Calu3 (cell line): ENCODE data around the gene MYO1B. TPM values are rescaled to one million over a fixed set of nuclear protein-coding genes. Genes with fewer than 3 reads are reported as not detected.

Experiments used
- BruUV-seq: library from RNA; stranded (reverse); fragments of 400-500 nt; replicated peaks from 2 replicates; lab custom pipeline; 2021; lab: Mats Ljungman, UMichigan
- CTCF ChIA-PET: fragments of 300-600 bp; sonication (Branson Sonifier 250); formaldehyde crosslinking; loops from one replicate; lab custom pipeline; 2022; ENCODE audit warnings: antibody characterized with exemption; lab: Charles Lee
- DNase-seq: peaks from one replicate; pipeline ENCODE4 v3.0.0; 2022
- H3K27ac Mint-ChIP-seq: one replicate; pipeline ENCODE4 v1.8.0; 2022; ENCODE audit warnings: mixed read lengths; ENCODE audit not compliant: unreplicated experiment
- H3K27me3 Mint-ChIP-seq: one replicate; pipeline ENCODE4 v1.8.0; 2022; ENCODE audit warnings: mixed read lengths; ENCODE audit not compliant: unreplicated experiment
- H3K36me3 Mint-ChIP-seq: one replicate; pipeline ENCODE4 v1.8.0; 2022; ENCODE audit warnings: mild to moderate bottlenecking, moderate library complexity, mixed read lengths; ENCODE audit not compliant: insufficient read depth, unreplicated experiment
- H3K4me1 Mint-ChIP-seq: one replicate; pipeline ENCODE4 v1.8.0; 2022; ENCODE audit warnings: mild to moderate bottlenecking, low read depth, mixed read lengths; ENCODE audit not compliant: unreplicated experiment
- H3K4me3 Mint-ChIP-seq: one replicate; pipeline ENCODE4 v1.8.0; 2022; ENCODE audit warnings: mild to moderate bottlenecking, low read depth, moderate library complexity, mixed read lengths; ENCODE audit not compliant: unreplicated experiment
- H3K9me3 Mint-ChIP-seq: one replicate; pipeline ENCODE4 v1.8.0; 2022; ENCODE audit warnings: low read depth, mixed read lengths; ENCODE audit not compliant: unreplicated experiment
- CTCF ChIP-seq: fragments of 200-600 bp; IDR thresholded peaks from one replicate; pipeline ENCODE4 v1.8.0; 2022; ENCODE audit warnings: antibody characterized with exemption; ENCODE audit not compliant: unreplicated experiment
- intact Hi-C: fragments of 100-400 bp; cut with micrococcal nuclease; formaldehyde crosslinking; loops from one replicate; pipeline ENCODE4 v1.10.0; 2022; ENCODE audit not compliant: unreplicated experiment
- total RNA-seq: library from RNA; stranded (reverse); gene quantifications from 2 replicates; pipeline ENCODE4 v1.2.3, GENCODE V29; 2022

The MYO1B gene
- total RNA-seq, 1 experiment from 2014 or later, result 64.5 TPM

- Mint-ChIP-seq H3K4me3 (no peak overlapping the region), H3K27me3 (no peaks in the 10 kb centered on the region), H3K36me3 (peaks cover 4% of the 10 kb centered on the region), H3K4me1 (peaks cover 8% of the 10 kb centered on the region), H3K27ac (no peak overlapping the region), H3K9me3 (no peaks in the 10 kb centered on the region)
- no peak for TF ChIP-seq CTCF
- no TSS peak for BruUV-seq
- DNase-seq, result no peak
- intact Hi-C loops, result no loop called here
- CTCF ChIA-PET, result no interaction called here
These were observed 102.0 kb downstream of the MYO1B start for GRCh38 chr2:191347154-191347553.

GRCh38 chr2:191347881-191348280, 102.7 kb downstream of the MYO1B start:
- Mint-ChIP-seq H3K27ac (no peak overlapping the region), H3K4me1 (peaks cover 8% of the 10 kb centered on the region), H3K36me3 (peaks cover 4% of the 10 kb centered on the region), H3K9me3 (no peaks in the 10 kb centered on the region), H3K4me3 (no peak overlapping the region), H3K27me3 (no peaks in the 10 kb centered on the region)
- CTCF ChIA-PET, result no interaction called here
- no TSS peak for BruUV-seq
- intact Hi-C loops, result no loop called here
- TF ChIP-seq CTCF, result no peak
- DNase-seq, result no peak

- TF ChIP-seq CTCF, result no peak
- Mint-ChIP-seq H3K9me3 (no peaks in the 10 kb centered on the region), H3K4me3 (no peak overlapping the region), H3K27ac (no peak overlapping the region), H3K36me3 (peaks cover 7% of the 10 kb centered on the region), H3K4me1 (peaks cover 7% of the 10 kb centered on the region), H3K27me3 (no peaks in the 10 kb centered on the region)
- intact Hi-C loops, result no loop called here
- no peak for DNase-seq
- no TSS peak for BruUV-seq
- CTCF ChIA-PET, result no interaction called here
These were observed 104.8 kb downstream of the MYO1B start for GRCh38 chr2:191349990-191350389.

GRCh38 chr2:191350826-191351225, 105.6 kb downstream of the MYO1B start:
- CTCF ChIA-PET, result no interaction called here
- no peak overlapping the region for H3K4me3 Mint-ChIP-seq
- BruUV-seq, result no TSS peak
- DNase-seq, result no peak
- peaks cover 10% of the 10 kb centered on the region for H3K36me3 Mint-ChIP-seq
- intact Hi-C loops, result no loop called here
- H3K27ac Mint-ChIP-seq, result no peak overlapping the region
- no peaks in the 10 kb centered on the region for H3K4me1 Mint-ChIP-seq
- TF ChIP-seq CTCF, result no peak
- no peaks in the 10 kb centered on the region for H3K27me3 Mint-ChIP-seq
- no peaks in the 10 kb centered on the region for H3K9me3 Mint-ChIP-seq
